ENCODE measurements around the gene RANBP1.
"Not testable (repeated sequence)": the region's sequence is repeated elsewhere in the genome, so short reads cannot be mapped to it uniquely, and the experiment has no call there.

The RANBP1 gene

DNA sequence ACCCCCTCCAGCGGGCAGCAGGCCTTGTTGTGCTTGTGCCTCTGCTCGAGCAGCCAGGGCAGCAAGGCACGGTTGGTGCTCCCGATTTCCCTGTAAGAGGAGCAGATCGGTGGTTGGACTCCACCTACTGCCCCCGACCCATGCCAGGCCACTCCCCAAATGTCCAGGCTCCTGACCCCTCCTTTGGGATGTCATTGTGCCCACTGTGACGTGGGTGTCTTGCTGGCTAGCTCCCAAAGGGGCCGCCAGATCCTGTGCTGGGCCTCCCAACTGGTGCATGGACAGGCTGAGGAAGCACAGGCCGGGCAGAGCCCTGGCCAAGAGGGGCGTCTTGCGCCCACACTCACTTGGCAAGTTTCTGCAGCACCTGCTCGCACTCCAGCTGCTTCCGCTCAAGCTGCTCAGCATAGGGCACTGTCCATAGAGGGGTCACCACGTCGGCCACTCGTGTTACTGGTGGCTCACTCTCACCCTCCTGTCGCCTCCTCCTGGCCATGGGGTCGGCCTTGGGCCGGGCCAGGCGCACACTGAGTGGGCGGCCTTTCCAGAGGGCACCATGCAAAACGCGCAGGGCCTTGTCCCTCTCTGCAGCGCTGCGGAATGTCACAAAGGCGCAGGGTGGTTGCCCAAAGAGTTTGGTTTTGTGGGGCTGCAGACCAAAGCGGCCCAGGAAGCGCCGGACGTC is at the start of gene RANBP1:
RANBP1 (plus strand) TSS at position 414 of the 685 bp plus-strand sequence; CDS start at position 495, 81 bp downstream.
- DNase-seq, result no peak

DNA sequence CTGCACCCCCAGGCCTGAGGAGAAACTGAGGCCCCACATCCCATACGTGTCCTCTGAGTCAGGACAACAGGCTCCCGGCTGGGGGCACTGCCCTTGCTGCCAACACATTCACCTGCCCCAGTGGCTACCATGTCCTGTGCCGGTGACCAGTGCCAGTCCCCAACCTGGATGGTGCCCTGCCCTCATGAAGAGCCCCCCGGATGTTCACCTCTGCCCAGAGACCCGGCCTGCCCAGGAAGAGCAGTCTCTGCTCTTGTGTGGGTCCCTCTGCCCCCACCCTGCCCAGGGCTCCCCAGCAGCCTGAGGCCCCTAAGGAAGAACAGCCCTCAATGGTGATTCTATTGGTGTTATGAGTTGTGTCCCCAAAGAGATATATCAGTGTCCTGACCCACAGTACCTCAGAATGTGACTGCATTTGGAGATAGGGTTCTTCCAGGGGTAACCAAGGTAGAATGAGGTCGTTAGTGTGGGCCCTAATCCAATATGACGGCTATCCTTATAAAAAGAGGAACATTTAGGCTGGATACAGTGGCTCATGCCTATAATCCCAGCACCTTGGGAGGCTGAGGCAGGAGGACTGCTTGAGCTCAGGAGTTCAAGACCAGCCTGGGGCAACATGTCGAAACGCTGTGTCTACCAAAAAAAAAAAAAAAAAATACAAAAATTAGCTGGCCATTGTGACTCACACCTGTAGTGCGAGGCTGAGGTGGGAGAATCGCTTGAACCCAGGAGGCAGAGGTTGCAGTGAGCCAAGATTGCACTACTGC is 49.1 kb upstream of the RANBP1 start:
- no peak for DNase-seq

DNA sequence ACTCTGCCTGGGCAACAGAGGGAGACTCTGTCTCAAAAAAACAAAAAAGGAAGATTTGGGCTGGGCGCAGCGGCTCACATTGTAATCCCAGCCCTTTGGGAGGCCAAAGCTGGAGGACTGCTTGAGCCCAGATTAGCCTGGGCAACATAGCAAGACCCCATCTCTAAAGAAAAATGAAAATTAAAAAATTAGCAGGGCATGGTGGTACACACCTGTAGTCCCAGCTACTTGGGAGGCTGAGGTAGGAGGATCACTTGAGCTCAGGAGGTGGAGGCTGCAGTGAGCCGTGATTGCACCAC is 48.6 kb upstream of the RANBP1 start:
- not testable (repeated sequence) for DNase-seq

DNA sequence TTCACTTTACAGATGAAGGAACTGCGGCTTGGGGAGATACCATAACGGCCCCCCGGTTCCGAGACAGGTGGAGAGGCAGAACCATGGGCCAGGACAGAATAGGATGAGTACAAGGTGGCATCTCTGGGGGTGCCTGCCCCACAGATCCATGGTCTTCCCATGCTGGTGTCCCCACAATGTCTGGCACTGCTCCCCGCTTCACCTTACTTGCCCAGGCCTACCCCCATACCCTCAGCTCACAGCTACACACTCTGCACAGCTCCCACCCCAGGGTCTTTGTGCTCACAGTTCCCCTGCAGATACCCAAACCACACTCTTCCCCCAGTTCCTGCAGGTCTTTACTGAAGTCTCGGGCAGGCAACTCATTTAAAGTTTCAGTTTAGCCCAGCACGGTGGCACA is 47.3 kb upstream of the RANBP1 start:
- DNase-seq, result no peak

DNA sequence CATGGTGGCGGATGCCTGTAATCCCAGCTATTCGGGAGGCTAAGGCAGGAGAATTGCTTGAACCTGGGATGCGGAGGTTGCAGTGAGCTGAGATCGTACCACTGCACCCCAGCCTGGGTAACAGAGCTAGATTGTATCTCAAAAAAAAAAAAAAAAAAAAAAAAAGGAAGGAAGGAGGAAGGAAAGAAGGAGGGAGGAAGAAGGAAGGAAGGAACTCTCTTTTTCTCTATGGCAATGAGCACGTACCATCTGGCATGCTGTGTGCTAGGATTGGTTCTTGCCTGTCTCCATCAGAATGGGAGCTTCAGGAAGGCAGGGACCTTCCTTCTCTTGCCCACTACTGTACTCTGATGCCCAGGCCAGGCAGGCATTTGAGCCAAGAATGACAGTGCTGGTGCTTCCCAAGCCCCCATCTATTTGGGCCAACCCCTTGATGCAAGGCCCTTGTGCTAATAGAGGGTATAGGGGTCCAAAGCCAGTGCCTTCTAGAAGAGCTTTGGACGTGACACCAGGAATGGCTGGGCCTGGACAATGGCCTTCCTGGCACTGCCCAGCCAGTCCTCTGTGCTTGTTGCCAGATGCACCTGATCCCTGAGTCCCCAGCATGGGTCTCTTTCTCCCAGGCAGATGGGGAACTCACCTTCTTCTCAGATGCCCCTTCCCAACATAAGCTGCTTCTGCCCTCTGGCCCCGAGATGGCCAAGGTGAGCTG is 46.4 kb upstream of the RANBP1 start:
- no peak for DNase-seq

DNA sequence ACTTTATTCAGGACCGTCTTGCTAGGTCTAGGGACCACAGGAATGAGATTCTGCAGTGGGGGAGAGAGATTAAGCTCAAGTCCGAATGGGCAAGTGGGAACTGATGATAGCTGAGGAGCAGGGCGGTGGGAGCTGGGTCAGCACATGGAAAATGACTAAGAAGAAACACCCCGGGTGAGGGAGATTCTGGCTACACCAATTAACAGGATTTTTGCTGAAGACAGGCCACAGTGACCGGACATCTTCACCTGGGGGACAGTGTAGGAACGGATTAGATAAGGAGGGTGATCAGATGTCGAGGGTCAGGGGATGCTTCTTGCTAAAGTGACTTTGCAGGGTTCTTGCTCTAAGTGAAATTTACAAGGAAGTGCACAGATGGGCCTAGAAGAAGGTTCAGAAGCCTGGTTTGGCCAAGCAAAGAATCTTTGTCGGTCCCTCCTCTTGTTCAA is 44.4 kb upstream of the RANBP1 start:
- DNase-seq, result no peak

DNA sequence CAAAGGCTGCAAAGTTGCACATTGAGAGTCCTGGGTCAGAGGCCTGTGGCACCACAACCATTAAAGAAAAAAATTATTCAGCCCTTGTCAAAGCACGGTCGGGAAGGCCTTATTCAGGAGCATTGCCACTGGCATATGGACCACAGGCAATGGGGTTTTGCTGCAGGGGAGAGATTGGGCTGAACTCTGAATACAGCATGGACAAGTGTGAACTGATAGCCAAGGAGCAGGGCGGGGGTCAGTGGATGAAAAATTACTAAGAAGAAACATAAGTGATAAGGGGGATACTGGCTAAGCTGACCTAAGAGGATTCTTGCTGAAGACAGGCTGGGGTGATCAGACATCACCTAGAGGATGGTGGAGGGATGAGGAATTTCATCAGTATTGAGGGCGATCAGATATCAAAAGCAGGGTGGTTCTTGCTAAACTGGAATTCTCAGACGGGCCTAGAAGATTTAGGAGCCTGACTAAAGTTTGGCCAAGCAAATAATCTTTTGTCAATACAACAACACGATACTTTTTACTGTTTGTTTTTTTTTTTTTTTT is 39.2 kb upstream of the RANBP1 start:
- DNase-seq, result no peak

DNA sequence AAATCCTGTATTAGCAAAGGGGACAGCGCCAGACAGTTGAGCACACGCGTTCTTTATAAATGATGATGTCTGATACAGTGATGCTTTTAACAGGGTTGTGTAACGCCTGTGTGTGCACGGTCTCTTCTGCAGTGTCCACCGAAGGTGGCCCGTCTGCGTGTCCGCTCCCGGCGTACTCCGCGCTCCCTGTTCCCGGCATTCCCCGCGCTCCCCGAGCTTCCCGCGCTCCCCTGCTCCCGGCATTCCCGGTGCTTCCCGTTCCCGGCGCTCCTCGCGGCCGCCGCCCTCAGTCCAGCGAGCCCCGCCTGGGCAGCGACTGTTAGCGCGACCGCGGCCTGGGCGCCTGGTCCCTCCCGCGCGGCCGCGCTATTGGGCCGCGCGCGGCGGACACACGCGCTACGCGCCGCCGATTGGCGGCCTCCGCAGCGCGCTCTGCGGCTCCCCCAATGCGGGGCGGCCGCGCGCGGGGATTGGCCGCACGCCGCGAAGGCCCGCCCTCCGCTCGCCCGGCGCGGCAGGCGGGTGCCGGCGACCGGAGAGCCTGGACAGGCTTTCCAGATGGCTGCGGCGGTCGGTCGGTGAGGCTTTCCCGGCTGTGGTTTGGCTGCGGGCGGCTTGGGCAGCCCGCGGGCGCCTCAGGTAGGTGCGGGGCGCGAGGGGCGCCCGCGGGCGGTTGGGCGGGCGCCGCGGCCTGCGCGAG is 36.0 kb upstream of the RANBP1 start, which contains the start of gene DGCR8:
DGCR8 (plus strand) TSS at position 497 of the 700 bp plus-strand sequence. CDS start 5,723 bp downstream, outside the sequence.
- DNase-seq, result peak; percentile 58 to 71

DNA sequence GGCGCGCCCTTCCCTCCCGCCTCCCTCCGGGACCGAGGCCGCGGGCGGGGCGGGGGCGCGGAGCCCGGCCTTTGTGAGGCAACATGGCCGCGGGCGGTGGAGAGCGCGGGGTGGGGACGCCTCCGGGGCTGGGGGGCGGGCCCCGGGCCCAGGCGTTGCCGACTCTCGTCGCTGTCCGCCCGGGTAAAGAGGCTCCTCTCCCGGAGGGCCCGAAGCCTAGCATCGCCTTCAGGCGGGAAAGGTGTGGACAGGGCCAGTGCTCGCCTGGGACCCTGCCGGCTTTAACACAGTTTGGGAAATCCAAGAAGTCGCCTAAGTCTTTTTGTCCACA is 35.5 kb upstream of the RANBP1 start:
- peak; percentile 48 to 71 for DNase-seq

DNA sequence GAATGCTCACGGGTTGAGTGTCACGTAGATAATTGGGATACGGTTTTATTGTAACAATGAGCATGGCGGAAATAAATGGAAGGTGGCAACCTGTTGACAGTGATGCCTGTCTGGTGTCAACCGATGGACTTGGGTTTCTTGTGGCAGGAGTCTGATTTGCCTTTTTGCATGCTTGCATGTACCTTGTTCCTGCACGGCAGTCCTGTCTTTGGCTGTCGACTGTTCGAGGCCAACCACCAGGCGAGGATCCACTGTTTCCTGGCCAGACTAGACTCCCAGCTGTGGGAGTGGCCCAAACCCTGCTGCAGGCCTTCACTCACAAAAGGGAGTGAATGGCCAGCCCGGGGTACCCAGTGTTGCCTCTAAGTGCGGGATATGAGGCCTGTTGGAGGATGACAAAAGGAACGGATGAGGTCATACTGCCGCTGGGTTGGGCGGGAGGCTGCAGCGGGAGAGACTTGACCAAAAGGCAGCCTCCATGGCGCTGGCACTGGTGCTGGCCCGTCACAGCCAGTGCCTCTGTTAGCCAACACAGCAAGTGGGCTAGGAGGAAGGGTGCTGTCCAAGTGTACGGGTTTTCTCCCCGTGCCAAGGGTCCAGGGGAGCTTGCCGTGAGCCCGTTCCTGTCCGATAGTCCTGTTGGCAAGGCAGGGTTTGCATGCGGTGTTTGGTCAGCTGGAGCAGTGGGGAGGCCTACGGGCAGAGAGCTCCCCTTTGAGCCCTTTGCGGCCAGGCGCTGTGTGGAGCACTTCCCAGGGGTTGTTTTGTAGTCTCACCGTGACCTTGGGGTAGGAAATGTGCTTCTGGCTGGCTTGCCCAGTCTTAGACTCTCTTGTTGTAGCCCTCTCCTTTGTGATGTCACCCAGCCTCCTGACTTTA is 34.9 kb upstream of the RANBP1 start:
- no peak for DNase-seq

DNA sequence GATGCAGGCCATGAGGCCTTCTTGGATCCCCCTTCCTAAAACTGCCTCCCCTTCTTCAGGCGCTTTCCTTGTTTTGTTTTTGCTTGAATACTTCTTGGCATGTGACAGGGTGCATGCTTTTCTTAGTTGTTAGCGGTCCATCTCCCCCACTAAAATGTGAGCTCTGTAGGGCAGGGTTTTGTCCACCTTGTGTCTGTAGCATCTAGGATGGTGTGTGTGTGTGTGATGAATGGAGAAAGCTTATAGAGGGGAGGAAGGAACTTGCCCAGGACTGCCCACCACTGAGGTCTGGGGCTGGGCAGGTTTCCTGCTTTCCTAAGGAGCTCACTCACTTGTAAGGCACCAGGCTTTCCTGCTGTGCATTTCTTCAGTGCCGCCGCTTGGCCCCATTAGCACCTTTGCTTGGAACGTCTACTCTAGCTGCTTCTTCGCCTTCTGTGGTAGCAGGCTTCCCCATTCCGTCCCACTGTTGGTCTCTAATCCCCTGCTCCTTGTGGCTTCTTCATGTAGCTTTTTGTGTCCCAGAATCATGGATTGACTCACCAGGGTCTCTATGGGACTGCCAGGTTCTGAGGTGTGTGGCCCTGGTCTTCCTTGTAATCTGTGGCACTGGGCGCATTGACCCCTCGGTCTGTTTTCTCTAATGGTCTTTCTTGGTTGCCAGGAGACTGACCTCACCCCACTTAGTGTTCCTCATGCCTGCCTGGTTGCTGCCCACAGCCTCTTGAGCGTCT is 32.6 kb upstream of the RANBP1 start:
- DNase-seq, result no peak

DNA sequence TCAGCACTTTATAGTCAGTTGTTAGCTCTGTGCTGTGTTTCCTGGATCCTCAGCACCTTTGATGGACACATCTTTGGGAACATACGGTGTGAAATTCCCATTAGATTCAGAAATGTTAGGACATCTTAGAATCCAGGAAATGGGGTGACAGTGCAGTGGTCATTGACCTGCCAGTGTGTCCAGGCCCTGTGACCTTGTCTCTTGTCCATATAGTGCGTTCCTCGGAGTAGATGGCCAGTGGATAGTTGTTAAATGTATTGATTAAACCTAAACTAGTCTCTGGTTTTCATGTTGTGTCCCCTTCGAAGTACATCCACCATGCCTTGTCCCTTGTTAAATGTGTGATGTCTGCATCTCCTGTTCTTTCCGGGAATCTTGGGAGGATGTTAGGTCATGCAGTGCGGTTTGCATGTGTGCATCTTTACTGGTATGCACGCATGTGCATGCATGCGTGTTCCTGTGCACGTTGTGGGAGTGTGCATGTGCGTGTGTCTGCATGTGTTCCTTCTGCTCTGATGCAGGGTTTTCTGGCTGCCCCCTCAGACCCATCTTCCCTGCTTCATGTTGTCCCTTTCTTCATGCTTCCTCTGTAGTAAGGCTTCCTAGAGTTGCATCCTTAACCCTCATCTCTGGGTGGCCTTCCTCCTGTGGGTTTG is 31.9 kb upstream of the RANBP1 start:
- no peak for DNase-seq

DNA sequence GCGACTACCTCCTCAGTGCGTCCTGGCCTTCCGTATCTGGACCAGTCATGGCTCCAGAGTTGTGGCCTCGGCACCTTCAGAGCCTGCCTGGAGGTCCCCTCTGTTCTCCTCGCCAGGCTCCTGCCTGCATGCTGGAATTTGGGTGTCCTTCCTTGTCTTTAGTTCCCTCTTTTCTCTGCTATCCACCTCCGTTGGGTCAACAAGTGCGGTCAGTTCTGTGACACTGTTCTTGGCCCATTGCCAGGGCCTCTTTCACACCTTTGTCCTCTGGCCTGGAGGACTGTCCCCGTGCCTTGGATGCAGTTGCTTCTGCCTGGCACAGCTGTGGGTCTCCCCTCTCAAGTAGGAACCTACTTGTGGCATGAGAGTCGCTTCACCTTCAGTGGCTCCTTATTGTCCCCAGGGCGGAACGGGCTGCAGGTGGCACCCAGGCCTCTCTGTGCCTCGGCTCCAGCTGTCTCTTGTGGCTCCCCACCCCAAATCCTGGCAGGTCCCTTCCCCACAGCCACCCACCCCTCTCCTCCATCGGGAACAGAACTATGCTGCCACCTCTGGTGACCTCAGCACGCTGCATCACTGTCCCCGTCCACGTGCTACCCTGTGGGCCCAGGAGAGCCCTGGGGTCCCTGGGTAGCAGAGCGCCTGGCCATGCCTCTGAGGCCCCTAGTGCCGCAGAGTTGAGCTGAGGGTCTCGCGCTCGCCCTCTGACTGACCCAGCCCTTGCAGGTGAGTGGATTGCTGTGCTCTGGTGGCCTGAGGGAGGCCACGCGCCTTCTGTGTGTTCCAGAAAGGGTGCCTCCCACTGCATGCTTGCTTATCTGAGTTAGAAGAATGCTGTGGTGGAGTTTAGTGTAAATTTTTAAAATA is 31.1 kb upstream of the RANBP1 start:
- no peak for DNase-seq

DNA sequence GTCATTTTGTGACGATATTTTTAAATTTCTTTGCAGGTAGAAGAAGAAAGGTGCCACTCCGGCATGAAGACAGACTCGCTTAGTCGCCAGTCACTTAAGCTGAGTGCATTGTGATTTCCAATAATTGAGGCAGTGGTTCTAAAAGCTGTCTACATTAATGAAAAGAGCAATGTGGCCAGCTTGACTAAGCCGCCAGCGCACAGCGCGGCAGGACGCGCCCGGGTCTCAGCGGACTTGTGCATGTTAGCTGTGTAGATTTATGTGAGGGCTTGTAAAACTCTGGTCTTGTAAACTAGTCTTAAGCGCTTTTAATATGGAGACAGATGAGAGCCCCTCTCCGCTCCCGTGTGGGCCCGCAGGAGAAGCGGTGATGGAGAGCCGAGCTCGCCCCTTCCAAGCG is 30.3 kb upstream of the RANBP1 start:
- DNase-seq, result no peak

DNA sequence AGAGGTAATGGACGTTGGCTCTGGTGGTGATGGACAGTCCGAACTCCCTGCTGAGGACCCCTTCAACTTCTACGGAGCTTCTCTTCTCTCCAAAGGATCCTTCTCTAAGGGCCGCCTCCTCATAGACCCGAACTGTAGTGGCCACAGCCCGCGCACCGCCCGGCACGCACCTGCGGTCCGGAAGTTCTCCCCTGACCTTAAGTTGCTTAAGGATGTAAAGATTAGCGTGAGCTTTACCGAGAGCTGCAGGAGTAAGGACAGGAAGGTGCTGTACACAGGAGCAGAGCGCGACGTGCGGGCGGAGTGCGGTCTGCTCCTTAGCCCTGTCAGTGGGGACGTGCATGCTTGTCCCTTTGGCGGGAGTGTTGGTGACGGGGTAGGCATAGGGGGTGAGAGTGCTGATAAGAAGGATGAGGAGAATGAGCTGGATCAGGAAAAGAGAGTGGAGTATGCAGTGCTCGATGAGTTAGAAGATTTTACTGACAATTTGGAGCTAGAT is 29.8 kb upstream of the RANBP1 start:
- no peak for DNase-seq

DNA sequence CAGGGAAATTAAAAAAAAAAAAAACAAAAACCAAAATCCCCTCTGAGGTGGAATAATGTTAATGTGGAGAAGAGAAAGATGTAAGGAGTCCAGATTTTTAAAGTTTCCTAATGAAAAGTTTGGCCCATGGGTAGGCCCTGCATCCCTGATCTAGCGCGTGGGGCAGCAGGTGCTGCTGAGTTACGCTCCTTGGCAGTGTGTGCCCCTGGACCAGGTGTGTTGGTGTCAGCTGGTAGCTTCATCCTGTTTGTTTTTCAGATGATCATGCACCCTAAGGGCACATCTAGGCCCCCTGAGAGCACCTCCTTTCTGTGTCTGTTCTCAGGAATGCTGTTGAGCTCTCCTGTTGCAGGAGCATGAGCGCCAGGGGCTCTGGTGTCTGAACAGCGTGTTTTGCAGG is 29.1 kb upstream of the RANBP1 start:
- DNase-seq, result no peak

DNA sequence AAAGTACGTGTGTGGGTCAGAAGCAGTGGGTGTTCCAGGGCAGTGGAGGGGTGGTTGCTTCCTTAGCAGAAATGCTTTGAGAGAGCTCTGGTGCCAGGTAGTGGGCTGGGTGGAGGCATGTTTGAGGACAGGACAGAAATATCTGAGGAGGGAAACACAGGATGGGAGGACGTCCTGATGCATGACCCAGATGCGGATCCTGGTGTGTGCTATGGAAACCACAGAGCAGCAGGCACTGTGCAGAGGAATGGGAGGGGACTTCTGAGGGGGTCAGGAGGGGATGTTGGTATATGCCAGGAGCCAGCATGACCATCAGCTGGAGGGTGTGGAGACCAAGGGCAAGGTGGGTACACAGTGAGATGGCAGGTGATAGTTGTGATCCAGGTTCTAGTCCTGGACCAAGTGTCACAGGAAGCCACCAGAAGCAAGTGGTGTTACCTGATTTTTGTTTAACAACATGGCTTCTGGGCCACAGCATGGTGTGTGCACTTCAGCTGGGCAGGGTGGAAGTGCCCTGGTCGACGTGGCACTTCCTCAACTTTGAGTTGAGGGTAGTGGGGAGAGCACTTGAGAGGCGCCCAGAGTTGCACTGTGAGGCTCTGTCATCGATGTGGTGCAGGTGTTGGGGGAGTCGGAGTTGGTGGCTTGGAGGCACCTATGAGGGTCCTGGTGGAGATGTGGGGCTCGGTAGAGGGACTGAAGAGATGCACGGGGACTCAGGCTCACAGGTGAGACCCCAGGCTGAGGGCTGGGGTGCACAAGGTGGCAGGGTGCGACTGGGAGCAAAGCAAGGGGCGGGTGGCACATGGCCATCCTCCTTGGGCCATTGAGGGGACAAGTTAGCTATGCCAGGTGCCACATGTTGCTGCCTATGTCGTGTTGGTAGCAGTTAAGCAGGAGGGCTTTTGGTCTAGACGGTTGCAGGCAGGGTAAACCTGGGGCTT is 28.3 kb upstream of the RANBP1 start:
- DNase-seq, result no peak

DNA sequence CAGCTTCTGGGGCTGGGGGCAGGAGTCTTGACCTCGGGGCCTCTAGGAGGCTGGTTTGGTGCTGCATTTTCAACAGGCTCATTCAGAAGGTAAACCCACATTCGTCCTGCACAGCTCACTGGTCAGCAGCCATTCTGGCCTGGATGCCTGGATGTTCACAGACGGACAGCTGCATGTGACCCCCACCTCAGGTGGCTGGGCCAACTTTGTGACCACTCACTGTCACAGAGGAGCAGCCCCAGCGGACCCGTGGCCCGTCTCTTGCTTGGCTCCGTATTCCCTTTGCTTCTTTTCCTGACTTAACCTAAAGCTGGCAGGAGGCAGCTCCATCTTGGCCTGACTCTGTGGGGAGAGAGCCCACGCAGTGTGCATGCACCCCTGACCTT is 27.6 kb upstream of the RANBP1 start:
- DNase-seq, result no peak

Measured in CD4-positive, alpha-beta T cell treated with Interleukin-4 for 1 hour (primary cell).